Measurements from ENCODE around the gene SPOP. TPM values are rescaled to one million over a fixed set of nuclear protein-coding genes. Genes with fewer than 3 reads are reported as not detected.

The SPOP gene
- total and polyA plus RNA-seq, 2 of the 4 experiments (the other 2 are of a cell fraction), result 24.9 to 47.5 TPM

GRCh38 chr17:49722066-49722465, 44.2 kb upstream of the SPOP start:
- no peak overlapping the region for H3K56ac ChIP-seq (ENCODE audit: extremely low read depth, insufficient read depth, low read length)
- no peak overlapping the region for H4K5ac ChIP-seq (ENCODE audit: low read depth, low read length)
- H4K91ac ChIP-seq (ENCODE audit: insufficient read depth, low read depth, low read length), result no peak overlapping the region
- no peaks in the 10 kb centered on the region for H3K9me3 ChIP-seq (ENCODE audit: control insufficient read depth, insufficient read depth, low read length)
- H2BK15ac ChIP-seq (ENCODE audit: low read depth, low read length), result no peak overlapping the region
- ChIA-PET POLR2A (ENCODE audit: unreplicated experiment) (no interaction called here), CTCF (no interaction called here)
- H3K4me3 ChIP-seq (ENCODE audit: insufficient read depth, low read depth, low read length), result no peak overlapping the region
- no peak overlapping the region for H2AFZ ChIP-seq (replicated peaks; ENCODE audit: low read length, poor library complexity)
- intact Hi-C loops (cut with micrococcal nuclease), result no loop called here
- no peak overlapping the region for H3K4ac ChIP-seq (ENCODE audit: low read depth, low read length)
- H3K36me3 ChIP-seq (ENCODE audit: control insufficient read depth, insufficient read depth, low read length), result peaks cover 6% of the 10 kb centered on the region; the same call in 1 of the 2 replicates
- no peak overlapping the region for H2BK120ac ChIP-seq (ENCODE audit: low read depth, low read length)
- dilution Hi-C loops (cut with HindIII; ENCODE audit: low sequenced_read_pairs, unreplicated experiment), result no loop called here
- H2AK9ac ChIP-seq (replicated peaks; ENCODE audit: low read depth, low read length, poor library complexity), result no peak overlapping the region
- H2BK20ac ChIP-seq (ENCODE audit: low read depth, low read length), result no peak overlapping the region
- no peak overlapping the region for H2BK5ac ChIP-seq (ENCODE audit: low read depth, low read length, poor library complexity, severe bottlenecking)
- H3K27me3 ChIP-seq (ENCODE audit: control insufficient read depth, insufficient read depth, low read length), result no peaks in the 10 kb centered on the region
- H3K18ac ChIP-seq (ENCODE audit: low read depth, low read length), result no peak overlapping the region
- H3K14ac ChIP-seq (replicated peaks; ENCODE audit: low read depth, low read length), result no peak overlapping the region
- ATAC-seq (ENCODE audit: low read depth) (no peak), DNase-seq (no peak)
- H3K27ac ChIP-seq (ENCODE audit: insufficient read depth, low read length), result no peak overlapping the region
- no TSS peak for BruUV-seq (replicated peaks)
- H3K9ac ChIP-seq (ENCODE audit: low read depth, low read length), result no peak overlapping the region
- no peak overlapping the region for H3K4me2 ChIP-seq (ENCODE audit: low read depth, low read length)
- H2AK5ac ChIP-seq (ENCODE audit: low read depth, low read length), result no peak overlapping the region
- no peak overlapping the region for H4K8ac ChIP-seq (ENCODE audit: low read depth in 2 of 2, low read length in 2 of 2)
- in situ Hi-C loops (cut with MboI; ENCODE audit: low sequenced_read_pairs), result no loop called here
- no peak overlapping the region; the same call in 1 of the 2 replicates for H3K23ac ChIP-seq (ENCODE audit: low read depth, low read length)
- no peaks in the 10 kb centered on the region for H3K9me1 ChIP-seq (ENCODE audit: insufficient read depth, low read length)
- 93% methylated on average over 2 of the region's 3 CpGs; no CpG with 5 or more reads in 1 of the 2 experiments for WGBS, 2 experiments (ENCODE audit: extremely low coverage in 2 of 2, insufficient read length in 1 of 2)
- no peaks in the 10 kb centered on the region for H4K20me1 ChIP-seq (ENCODE audit: insufficient read depth, low read length)
- no peaks in the 10 kb centered on the region for H3K4me1 ChIP-seq (ENCODE audit: control insufficient read depth, insufficient read depth, low read length)
- no peaks in the 10 kb centered on the region for H3K79me1 ChIP-seq (ENCODE audit: low read depth in 1 of 2, low read length in 2 of 2)
- no peak for TF ChIP-seq MXI1 (IDR thresholded peaks at IDR 0.05; ENCODE audit: borderline replicate concordance, low read depth, low read length)
- TF ChIP-seq, protein P1, sequence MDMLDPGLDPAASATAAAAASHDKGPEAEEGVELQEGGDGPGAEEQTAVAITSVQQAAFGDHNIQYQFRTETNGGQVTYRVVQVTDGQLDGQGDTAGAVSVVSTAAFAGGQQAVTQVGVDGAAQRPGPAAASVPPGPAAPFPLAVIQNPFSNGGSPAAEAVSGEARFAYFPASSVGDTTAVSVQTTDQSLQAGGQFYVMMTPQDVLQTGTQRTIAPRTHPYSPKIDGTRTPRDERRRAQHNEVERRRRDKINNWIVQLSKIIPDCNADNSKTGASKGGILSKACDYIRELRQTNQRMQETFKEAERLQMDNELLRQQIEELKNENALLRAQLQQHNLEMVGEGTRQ (IDR thresholded peaks at IDR 0.05; ENCODE audit: low read depth, low read length), result no peak
- no peak for TF ChIP-seq CEBPB (IDR thresholded peaks at IDR 0.05; ENCODE audit: low read depth, low read length)
- TF ChIP-seq MAZ (IDR thresholded peaks at IDR 0.05; ENCODE audit: borderline replicate concordance, low read depth, low read length), result no peak
- no peak for TF ChIP-seq FOS (IDR thresholded peaks at IDR 0.05; ENCODE audit: low read depth, low read length)
- no peak for TF ChIP-seq RFX5 (IDR thresholded peaks at IDR 0.05; ENCODE audit: low read depth, low read length)
- TF ChIP-seq, protein P2, sequence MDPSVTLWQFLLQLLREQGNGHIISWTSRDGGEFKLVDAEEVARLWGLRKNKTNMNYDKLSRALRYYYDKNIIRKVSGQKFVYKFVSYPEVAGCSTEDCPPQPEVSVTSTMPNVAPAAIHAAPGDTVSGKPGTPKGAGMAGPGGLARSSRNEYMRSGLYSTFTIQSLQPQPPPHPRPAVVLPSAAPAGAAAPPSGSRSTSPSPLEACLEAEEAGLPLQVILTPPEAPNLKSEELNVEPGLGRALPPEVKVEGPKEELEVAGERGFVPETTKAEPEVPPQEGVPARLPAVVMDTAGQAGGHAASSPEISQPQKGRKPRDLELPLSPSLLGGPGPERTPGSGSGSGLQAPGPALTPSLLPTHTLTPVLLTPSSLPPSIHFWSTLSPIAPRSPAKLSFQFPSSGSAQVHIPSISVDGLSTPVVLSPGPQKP (IDR thresholded peaks at IDR 0.05; ENCODE audit: borderline replicate concordance, low read depth, low read length), result no peak
- no peak for TF ChIP-seq NFE2L2 (IDR thresholded peaks at IDR 0.05; ENCODE audit: low read depth, low read length)
- no peak for TF ChIP-seq MAFK (IDR thresholded peaks at IDR 0.05; ENCODE audit: low read depth, low read length)
- TF ChIP-seq SMC3 (IDR thresholded peaks at IDR 0.05; ENCODE audit: low read depth, low read length), result no peak
- no peak for TF ChIP-seq BHLHE40 (IDR thresholded peaks at IDR 0.05; ENCODE audit: low read depth, low read length)
- no peak for TF ChIP-seq RAD21 (IDR thresholded peaks at IDR 0.05; ENCODE audit: low read length)
- TF ChIP-seq CTCF (conservative IDR thresholded peaks at IDR 0.05; ENCODE audit: low read depth, low read length), result no peak
- TF ChIP-seq CHD1 (IDR thresholded peaks at IDR 0.05; ENCODE audit: low read depth, low read length), result no peak
- TF ChIP-seq RCOR1 (IDR thresholded peaks at IDR 0.05; ENCODE audit: insufficient replicate concordance, low read length), result no peak
